HepG2 (cell line): ENCODE results near the gene ZMYM1. TPM values are rescaled to one million over a fixed set of nuclear protein-coding genes. Genes with fewer than 3 reads are reported as not detected.

Experiments used
- ATAC-seq: fragments of 200-7000 bp; cut with Tn5 transposase; 3 replicates; pipeline ENCODE4 v1.9.1; 2020; ENCODE audit warnings: mild to moderate bottlenecking, moderate library complexity
- BruUV-seq: library from RNA; stranded (reverse); fragments of 400-500 nt; replicated peaks from 2 replicates; lab custom pipeline; 2021; lab: Mats Ljungman, UMichigan
- CTCF ChIA-PET: fragments of 300-600 bp; formaldehyde crosslinking; extraction: SDS; loops from one replicate; lab custom pipeline; 2021; ENCODE audit warnings: low total read pairs, inconsistent platforms, low intra/inter-chr PET ratio; lab: Yijun Ruan, JAX
- POLR2A ChIA-PET: fragments of 350-600 bp; sonication (Branson Sonifier 250); formaldehyde crosslinking; loops from one replicate; lab custom pipeline; 2020; ENCODE audit warnings: antibody characterized with exemption, inconsistent platforms; lab: Yijun Ruan, JAX
- DNase-seq: peaks from one replicate; pipeline ENCODE4 v3.0.0-alpha.2; 2015; ENCODE audit warnings: low spot score
- FAIRE-seq: peaks from 3 replicates; lab custom pipeline; 2011; peaks lifted over from hg19 to GRCh38; lab: Jason Lieb, UNC
- H2AFZ ChIP-seq: one replicate; pipeline ENCODE4 v1.6.1; 2011; ENCODE audit warnings: low read length, inconsistent platforms
- H3K27ac ChIP-seq: fragments of 300-600 bp; 3 replicates; pipeline ENCODE4 v1.8.0; 2011; ENCODE audit warnings: mixed run types, mild to moderate bottlenecking, mixed read lengths, low read length, inconsistent platforms; ENCODE audit not compliant: insufficient read depth; ENCODE audit errors: extremely low read length
- H3K27me3 ChIP-seq, 2 experiments: fragments of 200-600 bp in 1 of 2; 2 replicates in 1 of 2; 3 replicates in 1 of 2; pipeline versions ENCODE4 v1.6.0 to v1.8.0; 2011; ENCODE audit warnings: low read length in 2 of 2, mild to moderate bottlenecking in 2 of 2, moderate library complexity in 2 of 2, inconsistent platforms in 1 of 2; ENCODE audit not compliant: insufficient read depth in 2 of 2, control insufficient read depth in 1 of 2
- H3K36me3 ChIP-seq, 2 experiments: fragments of 200-600 bp in 1 of 2; replicated peaks in 1 of 2; 2 replicates in 1 of 2; 3 replicates in 1 of 2; pipeline versions ENCODE4 v1.5.1 to v1.8.0; 2011; ENCODE audit warnings: low read length in 2 of 2, inconsistent platforms in 1 of 2; ENCODE audit not compliant: insufficient read depth in 2 of 2, control insufficient read depth in 1 of 2
- H3K4me1 ChIP-seq: 2 replicates; pipeline ENCODE4 v1.5.1; 2012; ENCODE audit warnings: low read length, inconsistent platforms; ENCODE audit not compliant: insufficient read depth
- H3K4me2 ChIP-seq: 2 replicates; pipeline ENCODE4 v1.6.0; 2011; ENCODE audit warnings: low read depth, low read length, inconsistent platforms
- H3K4me3 ChIP-seq, 3 experiments: fragments of 200-600 bp in 1 of 3; sonication (generic), shearing (Covaris generic) in 1 of 3; replicated peaks in 1 of 3; 2 replicates each; pipeline ENCODE4 v1.5.1; 2011 to 2016; ENCODE audit warnings: low read length in 3 of 3, inconsistent platforms in 2 of 3, low read depth in 2 of 3, mild to moderate bottlenecking in 2 of 3, control low read depth in 1 of 3, mixed read lengths in 1 of 3; ENCODE audit not compliant: insufficient read depth in 1 of 3
- H3K79me2 ChIP-seq: one replicate; pipeline ENCODE4 v1.6.1; 2011; ENCODE audit warnings: low read length, inconsistent platforms; ENCODE audit not compliant: insufficient read depth
- H3K9ac ChIP-seq: 2 replicates; pipeline ENCODE4 v1.6.0; 2011; ENCODE audit warnings: mild to moderate bottlenecking, low read depth, low read length, inconsistent platforms; ENCODE audit not compliant: insufficient read depth
- H3K9me3 ChIP-seq: 2 replicates; pipeline ENCODE4 v1.5.1; 2012; ENCODE audit warnings: mild to moderate bottlenecking, low read length
- H4K20me1 ChIP-seq: 2 replicates; pipeline ENCODE4 v1.6.0; 2011; ENCODE audit warnings: inconsistent platforms, mild to moderate bottlenecking, low read length, moderate library complexity; ENCODE audit not compliant: insufficient read depth
- E2F5 ChIP-seq: sonication (generic); formaldehyde crosslinking; conservative IDR thresholded peaks from 2 replicates; pipeline ENCODE4 v1.4.0; 2020; ENCODE audit warnings: missing genetic modification reagents
- FOSL1 ChIP-seq: sonication (generic); formaldehyde crosslinking; IDR thresholded peaks from 2 replicates; pipeline ENCODE4 v1.9.0; 2021; ENCODE audit warnings: missing genetic modification reagents, borderline replicate concordance
- KDM4B ChIP-seq: sonication (generic); formaldehyde crosslinking; IDR thresholded peaks from 2 replicates; pipeline ENCODE4 v1.4.0; 2020; ENCODE audit warnings: missing genetic modification reagents
- KDM5B ChIP-seq: sonication (generic); formaldehyde crosslinking; IDR thresholded peaks from 2 replicates; pipeline ENCODE4 v1.4.0; 2020; ENCODE audit warnings: missing genetic modification reagents, mild to moderate bottlenecking, borderline replicate concordance
- TIGD3 ChIP-seq: sonication (generic); formaldehyde crosslinking; IDR thresholded peaks from 2 replicates; pipeline ENCODE4 v1.5.1; 2020; ENCODE audit warnings: mild to moderate bottlenecking, missing genetic modification reagents, borderline replicate concordance
- ZBTB34 ChIP-seq: sonication (generic); formaldehyde crosslinking; IDR thresholded peaks from 2 replicates; pipeline ENCODE4 v1.8.0; 2022; ENCODE audit warnings: mild to moderate bottlenecking, missing genetic modification reagents
- ZBTB44 ChIP-seq: sonication (generic); formaldehyde crosslinking; IDR thresholded peaks from 2 replicates; pipeline ENCODE4 v1.4.0; 2020; ENCODE audit warnings: missing genetic modification reagents
- ZC3H4 ChIP-seq: sonication (generic); formaldehyde crosslinking; IDR thresholded peaks from 2 replicates; pipeline ENCODE4 v1.4.0; 2020; ENCODE audit warnings: missing genetic modification reagents, borderline replicate concordance
- ZNF407 ChIP-seq: sonication (generic); formaldehyde crosslinking; IDR thresholded peaks from one replicate; pipeline ENCODE4 v1.5.1; 2020; ENCODE audit warnings: mild to moderate bottlenecking, missing genetic modification reagents; ENCODE audit errors: not compliant biosample characterization
- ZNF570 ChIP-seq: sonication (generic); formaldehyde crosslinking; IDR thresholded peaks from 2 replicates; pipeline ENCODE4 v1.4.0; 2020; ENCODE audit warnings: mild to moderate bottlenecking, missing genetic modification reagents, borderline replicate concordance
- ZNF878 ChIP-seq: sonication (generic); formaldehyde crosslinking; IDR thresholded peaks from 2 replicates; pipeline ENCODE4 v1.8.1; 2023; ENCODE audit warnings: mild to moderate bottlenecking, missing genetic modification reagents, moderate library complexity
- WGBS: methylation state at CpG from one replicate; pipeline ENCODE4 v1.1.6; 2017; ENCODE audit warnings: low lambda C conversion rate; 5-methylcytosine and 5-hydroxymethylcytosine counted together
- in situ Hi-C: cut with HindIII; loops from 2 replicates; pipeline ENCODE4 v1.10.0; 2017; ENCODE audit warnings: low pct_unique_long_range_greater_than_20kb; ENCODE audit not compliant: extremely low pct_ligation_motif_present
- intact Hi-C: fragments of 100-400 bp; cut with micrococcal nuclease; formaldehyde crosslinking; loops from one replicate; pipeline ENCODE4 v1.10.0; 2022; ENCODE audit not compliant: unreplicated experiment
- polyA plus RNA-seq, 8 experiments: library from polyadenylated mRNA; depleted of rRNA in 3 of 8; stranded (reverse) in 7 of 8; unstranded in 1 of 8; fragments of >200 nt; fragmentation: Illumina TruSeq in 4 of 8; extraction: Trizol in 4 of 8; gene quantifications; 2 replicates each; pipeline versions ENCODE4 v1.2.1 to v1.2.3, GENCODE V29; 2011 to 2016; ENCODE audit warnings: low read depth in 4 of 8, missing spikeins in 1 of 8, mixed read lengths in 1 of 8; ENCODE audit not compliant: insufficient read depth in 1 of 8
- total RNA-seq, 5 experiments: library from RNA; depleted of rRNA; stranded (reverse); fragments of >200 nt; fragmentation: Illumina TruSeq; extraction: Trizol; gene quantifications; 2 replicates each; pipeline ENCODE4 v1.2.3, GENCODE V29; 2016; ENCODE audit warnings: low read depth in 1 of 5

Gene ZMYM1
- total and polyA plus RNA-seq, 2 of the 13 experiments (the other 11 are each of a cell fraction or from before 2014, with no cell fraction given) = 10.0 to 16.2 TPM

GRCh38 chr1:35097224-35097623 is 18.0 kb downstream of the ZMYM1 start:
- in situ Hi-C loops = no loop called here
- no peaks in the 10 kb centered on the region for H4K20me1 ChIP-seq
- CTCF ChIA-PET = no interaction called here
- no peak for TF ChIP-seq ZC3H4 (CRISPR knock-in tag)
- no peak for TF ChIP-seq E2F5 (CRISPR knock-in tag)
- no peak for TF ChIP-seq ZNF878 (CRISPR knock-in tag)
- no peak for TF ChIP-seq ZBTB44 (CRISPR knock-in tag)
- no peak for TF ChIP-seq FOSL1 (CRISPR knock-in tag)
- no peak for TF ChIP-seq KDM5B (CRISPR knock-in tag)
- TF ChIP-seq ZBTB34 (CRISPR knock-in tag) = no peak
- no peak for TF ChIP-seq KDM4B (CRISPR knock-in tag)
- TF ChIP-seq ZNF407 (CRISPR knock-in tag) = no peak
- no peak for TF ChIP-seq ZNF570 (CRISPR knock-in tag)
- no peak for TF ChIP-seq TIGD3 (CRISPR knock-in tag)

More at GRCh38 chr1:35097224-35097623, 18.0 kb downstream of the ZMYM1 start:
- H3K4me1 ChIP-seq = no peaks in the 10 kb centered on the region
- no peak overlapping the region for H3K4me2 ChIP-seq
- intact Hi-C loops = no loop called here
- no peaks in the 10 kb centered on the region for H3K9me3 ChIP-seq
- DNase-seq (no peak), FAIRE-seq (no peak), ATAC-seq (no peak)
- no TSS peak for BruUV-seq
- no peak overlapping the region for H3K4me3 ChIP-seq
- POLR2A ChIA-PET = no interaction called here
- H3K27me3 ChIP-seq = no peaks in the 10 kb centered on the region
- H3K36me3 ChIP-seq = peaks cover 7 to 58% of the 10 kb centered on the region in 2 experiments; a peak in 4 of 5 replicates
- H2AFZ ChIP-seq = no peak overlapping the region
- H3K27ac ChIP-seq = no peak overlapping the region
- no peak overlapping the region for H3K9ac ChIP-seq
- 0% methylated on average over 1 of the region's 1 CpG for WGBS
- no peaks in the 10 kb centered on the region for H3K79me2 ChIP-seq
